NB4 (cell line): ENCODE results near the gene SCAPER.
"Not testable (repeated sequence)": the region's sequence is repeated elsewhere in the genome, so short reads cannot be mapped to it uniquely, and the experiment has no call there.

ENCODE experiments used
- MYC ChIP-seq: IDR thresholded peaks from 2 replicates; pipeline ENCODE4 v1.6.1; 2011; ENCODE audit warnings: low read depth, low read length
- POLR2A ChIP-seq: IDR thresholded peaks from 2 replicates; pipeline ENCODE4 v1.6.1; 2011; ENCODE audit warnings: mild to moderate bottlenecking; ENCODE audit not compliant: insufficient read length; ENCODE audit errors: extremely low read depth
- TF ChIP-seq, protein P1 (sequence below): IDR thresholded peaks from one replicate; pipeline ENCODE4 v1.5.1; 2012; ENCODE audit warnings: low read depth, low read length
- TF ChIP-seq, protein P2 (sequence below): IDR thresholded peaks from 2 replicates; pipeline ENCODE4 v1.6.1; 2011; ENCODE audit warnings: low read depth, low read length

DNA sequence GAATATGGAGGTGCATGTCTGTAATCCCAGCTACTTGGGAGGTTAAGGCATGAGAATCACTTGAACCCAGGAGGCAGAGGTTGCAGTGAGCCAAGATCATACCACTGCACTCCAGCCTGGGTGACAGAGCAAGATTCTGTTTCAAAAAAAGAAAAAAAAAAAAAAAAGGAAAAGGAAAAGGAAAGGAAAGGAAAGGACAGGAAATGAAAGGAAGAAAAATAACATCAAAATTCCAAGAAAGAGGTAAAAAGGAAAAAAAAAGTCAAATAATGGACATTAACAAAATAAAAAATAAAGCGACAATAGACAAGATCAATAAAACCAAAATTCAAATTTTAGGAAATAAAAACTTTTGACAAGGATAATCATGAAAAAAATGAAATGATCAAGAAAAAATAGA, 212.6 kb downstream of the SCAPER start:
- TF ChIP-seq, protein P1, sequence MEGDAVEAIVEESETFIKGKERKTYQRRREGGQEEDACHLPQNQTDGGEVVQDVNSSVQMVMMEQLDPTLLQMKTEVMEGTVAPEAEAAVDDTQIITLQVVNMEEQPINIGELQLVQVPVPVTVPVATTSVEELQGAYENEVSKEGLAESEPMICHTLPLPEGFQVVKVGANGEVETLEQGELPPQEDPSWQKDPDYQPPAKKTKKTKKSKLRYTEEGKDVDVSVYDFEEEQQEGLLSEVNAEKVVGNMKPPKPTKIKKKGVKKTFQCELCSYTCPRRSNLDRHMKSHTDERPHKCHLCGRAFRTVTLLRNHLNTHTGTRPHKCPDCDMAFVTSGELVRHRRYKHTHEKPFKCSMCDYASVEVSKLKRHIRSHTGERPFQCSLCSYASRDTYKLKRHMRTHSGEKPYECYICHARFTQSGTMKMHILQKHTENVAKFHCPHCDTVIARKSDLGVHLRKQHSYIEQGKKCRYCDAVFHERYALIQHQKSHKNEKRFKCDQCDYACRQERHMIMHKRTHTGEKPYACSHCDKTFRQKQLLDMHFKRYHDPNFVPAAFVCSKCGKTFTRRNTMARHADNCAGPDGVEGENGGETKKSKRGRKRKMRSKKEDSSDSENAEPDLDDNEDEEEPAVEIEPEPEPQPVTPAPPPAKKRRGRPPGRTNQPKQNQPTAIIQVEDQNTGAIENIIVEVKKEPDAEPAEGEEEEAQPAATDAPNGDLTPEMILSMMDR, result not testable (repeated sequence)
- not testable (repeated sequence) for TF ChIP-seq POLR2A, MYC
- TF ChIP-seq, protein P2, sequence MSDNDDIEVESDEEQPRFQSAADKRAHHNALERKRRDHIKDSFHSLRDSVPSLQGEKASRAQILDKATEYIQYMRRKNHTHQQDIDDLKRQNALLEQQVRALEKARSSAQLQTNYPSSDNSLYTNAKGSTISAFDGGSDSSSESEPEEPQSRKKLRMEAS, result not testable (repeated sequence)
